ENCODE measurements around the gene NUTF2.
"Not testable (repeated sequence)": the region's sequence is repeated elsewhere in the genome, so short reads cannot be mapped to it uniquely, and the experiment has no call there.

The NUTF2 gene

GRCh38 chr16:67892899-67893742 lies 46.4 kb downstream of the NUTF2 start, which contains the start of gene PSKH1:
TSS of gene PSKH1 (plus strand) at chr16:67893254. CDS start at chr16:67908750, 15,496 bp downstream.
- peak within 1 kb of the TSS; percentile 98 for H3K27ac Mint-ChIP-seq
- peak within 1 kb of the TSS; percentile 91 to 95 for H3K4me3 Mint-ChIP-seq
- DNase-seq (peak; percentile 89), ATAC-seq (replicated peaks) (peak; percentile 98)
- H3K27me3 Mint-ChIP-seq: no peaks in the 10 kb centered on the region
- H3K9me3 Mint-ChIP-seq: no peaks in the 10 kb centered on the region
- H3K36me3 Mint-ChIP-seq: peaks cover 0 to 3% of the 10 kb centered on the region in 2 donors
- peaks cover 17 to 24% of the 10 kb centered on the region in 2 donors for H3K4me1 Mint-ChIP-seq

DNA sequence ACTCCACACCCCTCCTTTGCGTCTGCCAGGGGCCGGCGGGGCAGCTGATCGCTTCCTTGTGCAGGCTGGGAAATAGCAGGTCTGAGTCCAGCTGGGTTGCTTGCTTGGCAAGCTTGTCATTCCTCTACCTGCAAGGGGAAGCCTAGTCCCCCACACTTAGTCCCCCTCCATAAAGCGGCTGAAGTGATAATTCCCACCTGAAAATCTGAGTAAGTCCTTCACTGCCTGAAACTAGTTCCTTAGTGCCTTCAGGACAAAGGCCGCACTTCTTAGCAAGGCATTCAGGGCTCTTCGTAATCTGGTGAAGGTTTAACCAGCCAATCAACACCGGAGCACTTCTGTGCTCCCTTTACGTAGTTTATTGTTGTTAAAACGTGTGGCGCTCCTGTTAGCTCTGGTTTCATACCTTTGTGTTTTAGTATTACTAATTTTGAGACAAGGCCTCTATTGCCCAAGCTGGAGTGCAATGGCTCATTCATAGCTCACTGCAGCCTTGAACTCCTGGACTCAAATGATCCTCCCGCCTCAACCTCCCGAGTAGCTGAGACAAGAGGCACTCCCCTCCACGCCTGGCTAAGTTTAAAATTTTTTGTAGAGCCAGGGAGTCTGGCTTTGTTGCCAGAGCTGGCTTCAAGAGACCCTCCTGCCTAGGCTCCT lies 47.1 kb downstream of the NUTF2 start:
- H3K27me3 Mint-ChIP-seq: no peaks in the 10 kb centered on the region
- H3K9me3 Mint-ChIP-seq: no peaks in the 10 kb centered on the region
- H3K4me3 Mint-ChIP-seq: peak overlapping the region; percentile 91 to 95
- H3K36me3 Mint-ChIP-seq: peaks cover 0 to 3% of the 10 kb centered on the region in 2 donors
- H3K4me1 Mint-ChIP-seq: peaks cover 18 to 24% of the 10 kb centered on the region in 2 donors
- no peak for ATAC-seq (replicated peaks)
- peak overlapping the region; percentile 98 for H3K27ac Mint-ChIP-seq
- DNase-seq: no peak

DNA sequence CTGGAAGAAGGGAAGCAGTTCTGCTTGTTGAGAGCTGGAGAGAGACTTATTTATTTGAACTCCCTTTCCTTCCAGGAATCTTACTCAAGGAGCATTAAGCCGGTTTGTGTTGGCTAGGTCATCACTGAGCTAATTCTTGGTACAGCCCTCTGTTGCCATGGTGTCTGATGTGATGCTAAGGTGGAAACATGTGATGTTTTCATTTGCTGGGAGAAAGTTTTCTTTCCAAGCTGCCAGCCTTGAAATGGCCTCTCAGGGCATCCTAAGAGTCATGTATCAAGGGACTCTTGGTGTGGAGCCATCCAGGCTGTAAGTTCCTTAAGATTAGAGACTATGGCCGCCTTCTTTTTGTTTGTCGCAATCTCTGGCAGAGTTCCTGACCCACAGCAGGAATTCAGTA lies 50.5 kb downstream of the NUTF2 start:
- H3K4me3 Mint-ChIP-seq: no peak overlapping the region
- DNase-seq: no peak

GRCh38 chr16:67901734-67902133 lies 55.0 kb downstream of the NUTF2 start:
- no peak for ATAC-seq (replicated peaks)

More for the DNA sequence above, 50.5 kb downstream of the NUTF2 start:
- H3K27me3 Mint-ChIP-seq: no peaks in the 10 kb centered on the region
- no peak for ATAC-seq (replicated peaks)
- no peak overlapping the region for H3K27ac Mint-ChIP-seq
- peaks cover 3% of the 10 kb centered on the region in 2 donors for H3K36me3 Mint-ChIP-seq
- peaks cover 26 to 39% of the 10 kb centered on the region in 2 donors for H3K4me1 Mint-ChIP-seq
- no peaks in the 10 kb centered on the region for H3K9me3 Mint-ChIP-seq

DNA sequence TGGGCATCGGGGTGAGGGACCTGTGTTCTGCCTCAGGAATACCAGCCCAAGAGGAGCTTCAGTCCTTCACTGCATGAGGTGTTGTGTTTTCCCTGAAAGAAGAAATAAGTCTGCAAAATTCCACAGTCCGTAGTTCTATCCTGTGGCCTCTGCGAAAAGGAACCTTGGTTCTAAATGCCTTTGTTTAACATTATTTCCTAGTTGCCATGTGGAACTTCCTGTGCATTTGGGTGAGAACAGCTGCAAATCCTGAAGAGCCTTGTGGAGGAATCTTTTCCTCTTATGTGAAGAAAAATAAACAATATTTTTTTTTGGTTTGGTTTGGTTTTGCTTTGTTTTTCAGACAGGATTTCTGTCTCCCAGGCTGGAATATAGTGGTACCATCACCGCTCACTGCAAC lies 56.1 kb downstream of the NUTF2 start:
- Mint-ChIP-seq H3K27ac (no peak overlapping the region), H3K27me3 (no peaks in the 10 kb centered on the region), H3K4me1 (peaks cover 14 to 23% of the 10 kb centered on the region in 2 donors), H3K9me3 (no peaks in the 10 kb centered on the region), H3K4me3 (no peak overlapping the region), H3K36me3 (peaks cover 15 to 18% of the 10 kb centered on the region in 2 donors)
- DNase-seq (no peak), ATAC-seq (replicated peaks) (no peak)

More at GRCh38 chr16:67901734-67902133, 55.0 kb downstream of the NUTF2 start:
- Mint-ChIP-seq H3K27ac (no peak overlapping the region), H3K4me3 (no peak overlapping the region), H3K9me3 (no peaks in the 10 kb centered on the region), H3K4me1 (peaks cover 15 to 30% of the 10 kb centered on the region in 2 donors), H3K36me3 (peaks cover 15 to 16% of the 10 kb centered on the region in 2 donors), H3K27me3 (no peaks in the 10 kb centered on the region)
- DNase-seq: no peak

- Mint-ChIP-seq H3K9me3 (no peaks in the 10 kb centered on the region), H3K27ac (peak overlapping the region; percentile 68), H3K4me1 (peaks cover 10 to 20% of the 10 kb centered on the region in 2 donors), H3K36me3 (peaks cover 25 to 44% of the 10 kb centered on the region in 2 donors), H3K27me3 (no peaks in the 10 kb centered on the region), H3K4me3 (no peak overlapping the region)
- ATAC-seq (replicated peaks) (no peak), DNase-seq (no peak)
Observed at GRCh38 chr16:67907397-67908180, 60.9 kb downstream of the NUTF2 start.

DNA sequence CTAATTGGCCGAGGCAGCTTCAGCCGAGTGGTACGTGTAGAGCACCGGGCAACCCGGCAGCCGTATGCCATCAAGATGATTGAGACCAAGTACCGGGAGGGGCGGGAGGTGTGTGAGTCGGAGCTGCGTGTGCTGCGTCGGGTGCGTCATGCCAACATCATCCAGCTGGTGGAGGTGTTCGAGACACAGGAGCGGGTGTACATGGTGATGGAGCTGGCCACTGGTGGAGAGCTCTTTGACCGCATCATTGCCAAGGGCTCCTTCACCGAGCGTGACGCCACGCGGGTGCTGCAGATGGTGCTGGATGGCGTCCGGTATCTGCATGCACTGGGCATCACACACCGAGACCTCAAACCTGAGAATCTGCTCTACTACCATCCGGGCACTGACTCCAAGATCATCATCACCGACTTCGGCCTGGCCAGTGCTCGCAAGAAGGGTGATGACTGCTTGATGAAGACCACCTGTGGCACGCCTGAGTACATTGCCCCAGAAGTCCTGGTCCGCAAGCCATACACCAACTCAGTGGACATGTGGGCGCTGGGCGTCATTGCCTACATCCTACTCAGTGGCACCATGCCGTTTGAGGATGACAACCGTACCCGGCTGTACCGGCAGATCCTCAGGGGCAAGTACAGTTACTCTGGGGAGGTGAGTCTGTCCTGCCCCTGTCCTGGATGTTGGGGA lies 62.5 kb downstream of the NUTF2 start:
- peak overlapping the region; percentile 15 for H3K27ac Mint-ChIP-seq
- H3K4me1 Mint-ChIP-seq: peaks cover 11 to 20% of the 10 kb centered on the region in 2 donors
- H3K4me3 Mint-ChIP-seq: no peak overlapping the region
- H3K36me3 Mint-ChIP-seq: peaks cover 19 to 40% of the 10 kb centered on the region in 2 donors
- no peaks in the 10 kb centered on the region for H3K9me3 Mint-ChIP-seq
- ATAC-seq (replicated peaks): no peak
- no peaks in the 10 kb centered on the region for H3K27me3 Mint-ChIP-seq
- DNase-seq: no peak

DNA sequence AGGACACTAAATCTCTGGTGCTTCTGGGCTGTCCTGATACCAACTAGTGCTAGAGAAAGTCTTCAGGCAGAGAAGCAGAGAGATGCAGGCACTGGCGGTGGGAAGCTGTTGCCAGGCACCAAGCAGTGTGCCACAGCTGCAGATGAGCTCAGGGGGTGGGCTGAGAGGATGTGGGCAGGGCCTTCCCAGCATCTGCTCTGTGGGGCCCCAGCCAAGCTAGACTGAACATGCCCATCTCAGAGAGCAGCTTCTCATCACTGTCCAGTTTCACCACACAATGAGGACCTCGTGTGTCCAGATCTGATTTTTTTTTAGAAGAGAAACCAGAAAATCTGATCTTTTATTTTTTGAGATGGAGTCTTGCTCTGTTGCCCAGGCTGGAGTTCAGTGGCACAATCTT lies 63.4 kb downstream of the NUTF2 start:
- ATAC-seq (replicated peaks) (peak; percentile 57 to 65), DNase-seq (no peak)
- no peaks in the 10 kb centered on the region for H3K9me3 Mint-ChIP-seq
- peaks cover 21 to 43% of the 10 kb centered on the region in 2 donors for H3K36me3 Mint-ChIP-seq
- H3K27me3 Mint-ChIP-seq: no peaks in the 10 kb centered on the region
- peaks cover 14 to 16% of the 10 kb centered on the region in 2 donors for H3K4me1 Mint-ChIP-seq
- H3K27ac Mint-ChIP-seq: no peak overlapping the region
- no peak overlapping the region for H3K4me3 Mint-ChIP-seq

DNA sequence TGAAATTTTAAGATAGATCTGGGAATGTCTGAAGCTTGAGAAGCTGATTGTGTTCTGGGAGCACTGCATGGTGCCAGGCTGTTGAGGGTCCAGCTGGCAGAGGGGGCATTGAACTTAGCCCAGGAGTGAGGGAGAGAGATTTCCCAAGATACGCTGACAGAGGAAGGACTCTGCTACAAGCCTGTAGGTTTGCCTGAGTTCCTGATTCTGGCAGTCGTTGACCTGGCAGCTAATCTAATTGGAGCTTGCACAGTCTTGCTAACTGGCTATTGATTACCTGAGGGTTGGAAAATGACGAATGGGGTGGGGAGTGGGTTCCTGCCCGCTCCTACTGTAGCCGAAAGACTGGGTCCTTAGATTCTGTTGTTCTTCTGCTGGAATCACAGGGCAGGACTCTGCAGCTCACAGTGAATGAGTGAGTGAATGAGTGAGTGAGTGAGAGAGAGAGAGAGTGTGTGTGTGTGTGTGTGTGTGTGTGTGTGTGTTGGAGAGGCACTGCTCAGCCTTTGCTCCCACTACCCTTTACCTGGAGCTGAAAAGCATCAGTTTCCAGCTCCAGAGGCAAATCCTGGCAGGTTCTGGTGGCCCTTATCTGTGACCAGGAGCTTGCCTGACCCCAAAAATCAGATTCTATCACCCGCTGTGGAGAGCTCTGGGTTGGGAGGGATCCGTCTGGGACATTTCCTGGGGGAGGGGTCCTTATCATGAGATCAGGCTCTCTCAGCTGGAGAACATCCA lies 68.2 kb downstream of the NUTF2 start:
- no peaks in the 10 kb centered on the region for H3K9me3 Mint-ChIP-seq
- ATAC-seq (replicated peaks) (no peak), DNase-seq (no peak)
- H3K27me3 Mint-ChIP-seq: no peaks in the 10 kb centered on the region
- H3K36me3 Mint-ChIP-seq: peaks cover 22 to 42% of the 10 kb centered on the region in 2 donors
- no peak overlapping the region for H3K27ac Mint-ChIP-seq
- H3K4me1 Mint-ChIP-seq: peaks cover 20 to 24% of the 10 kb centered on the region in 2 donors
- no peak overlapping the region for H3K4me3 Mint-ChIP-seq

- not testable (repeated sequence) for H3K9me3 Mint-ChIP-seq; H3K27ac Mint-ChIP-seq; ATAC-seq (replicated peaks); H3K27me3 Mint-ChIP-seq; H3K4me3 Mint-ChIP-seq; DNase-seq
- peaks cover 19 to 20% of the 10 kb centered on the region in 2 donors for H3K4me1 Mint-ChIP-seq
- peaks cover 21 to 41% of the 10 kb centered on the region in 2 donors for H3K36me3 Mint-ChIP-seq
Observed at GRCh38 chr16:67915496-67915769, 68.7 kb downstream of the NUTF2 start.

- Mint-ChIP-seq H3K4me1 (peaks cover 17 to 19% of the 10 kb centered on the region in 2 donors), H3K27me3 (no peaks in the 10 kb centered on the region), H3K4me3 (no peak overlapping the region), H3K9me3 (no peaks in the 10 kb centered on the region), H3K36me3 (peaks cover 21 to 42% of the 10 kb centered on the region in 2 donors), H3K27ac (peak overlapping the region; percentile 7)
- DNase-seq (no peak), ATAC-seq (replicated peaks) (no peak)
Observed at GRCh38 chr16:67915831-67916723, 69.3 kb downstream of the NUTF2 start.

DNA sequence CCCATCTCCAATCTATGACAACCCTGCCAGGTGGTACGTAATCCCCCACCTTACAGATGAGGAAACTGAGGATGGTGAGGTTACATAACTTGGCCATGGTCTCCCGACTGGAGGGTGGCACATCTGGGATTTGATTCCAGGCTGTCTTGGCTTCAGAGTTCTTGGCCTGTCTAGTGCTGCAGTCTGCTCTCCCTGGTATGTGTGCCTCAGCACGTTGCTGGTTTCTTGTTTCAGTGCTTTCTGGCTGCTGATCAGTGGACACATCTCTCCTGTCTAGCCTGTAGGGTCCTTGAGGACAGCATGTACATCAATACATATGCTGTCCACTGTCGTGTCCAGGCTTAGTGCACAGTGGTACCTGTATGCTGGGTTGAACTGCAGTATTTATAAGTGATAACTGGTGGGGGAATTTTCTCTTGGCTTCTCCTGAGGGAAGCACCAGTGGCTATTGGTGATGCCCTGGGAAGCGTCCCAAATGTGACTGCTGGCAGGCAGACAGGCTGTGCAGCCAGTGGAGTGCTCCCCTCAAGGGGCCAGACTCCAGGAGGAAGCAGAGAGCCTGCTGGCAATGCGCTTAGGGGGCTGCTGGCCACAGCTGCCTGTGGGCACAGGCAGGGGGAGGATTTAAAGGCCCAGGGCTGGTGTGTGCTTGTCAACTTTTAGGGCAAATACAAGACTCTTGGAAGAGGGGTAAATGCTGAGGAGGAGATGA lies 70.6 kb downstream of the NUTF2 start:
- Mint-ChIP-seq H3K27ac (peak overlapping the region; percentile 77), H3K4me1 (peaks cover 23 to 25% of the 10 kb centered on the region in 2 donors), H3K27me3 (no peaks in the 10 kb centered on the region), H3K36me3 (peaks cover 23 to 40% of the 10 kb centered on the region in 2 donors), H3K9me3 (no peaks in the 10 kb centered on the region), H3K4me3 (no peak overlapping the region)
- no peak for DNase-seq
- ATAC-seq (replicated peaks): no peak
